ENCODE data around the gene ACTRT1.

GRCh38 chrX:128020701-128021100, 31.5 kb downstream of the ACTRT1 start:
- no peak for TF ChIP-seq CTCF (IDR thresholded peaks at IDR 0.05)
- TF ChIP-seq POLR2A (IDR thresholded peaks at IDR 0.05): no peak
